Measurements from ENCODE around the gene TOPAZ1.

- TF ChIP-seq, protein P1, sequence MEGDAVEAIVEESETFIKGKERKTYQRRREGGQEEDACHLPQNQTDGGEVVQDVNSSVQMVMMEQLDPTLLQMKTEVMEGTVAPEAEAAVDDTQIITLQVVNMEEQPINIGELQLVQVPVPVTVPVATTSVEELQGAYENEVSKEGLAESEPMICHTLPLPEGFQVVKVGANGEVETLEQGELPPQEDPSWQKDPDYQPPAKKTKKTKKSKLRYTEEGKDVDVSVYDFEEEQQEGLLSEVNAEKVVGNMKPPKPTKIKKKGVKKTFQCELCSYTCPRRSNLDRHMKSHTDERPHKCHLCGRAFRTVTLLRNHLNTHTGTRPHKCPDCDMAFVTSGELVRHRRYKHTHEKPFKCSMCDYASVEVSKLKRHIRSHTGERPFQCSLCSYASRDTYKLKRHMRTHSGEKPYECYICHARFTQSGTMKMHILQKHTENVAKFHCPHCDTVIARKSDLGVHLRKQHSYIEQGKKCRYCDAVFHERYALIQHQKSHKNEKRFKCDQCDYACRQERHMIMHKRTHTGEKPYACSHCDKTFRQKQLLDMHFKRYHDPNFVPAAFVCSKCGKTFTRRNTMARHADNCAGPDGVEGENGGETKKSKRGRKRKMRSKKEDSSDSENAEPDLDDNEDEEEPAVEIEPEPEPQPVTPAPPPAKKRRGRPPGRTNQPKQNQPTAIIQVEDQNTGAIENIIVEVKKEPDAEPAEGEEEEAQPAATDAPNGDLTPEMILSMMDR (IDR thresholded peaks at IDR 0.05): no peak
- no peak for TF ChIP-seq EP300 (IDR thresholded peaks at IDR 0.05)
These were observed at the start of gene TOPAZ1 for GRCh38 chr3:44241706-44242105.
